ENCODE data around the gene ZNF558.
"Not testable (repeated sequence)": the region's sequence is repeated elsewhere in the genome, so short reads cannot be mapped to it uniquely, and the experiment has no call there.

The ZNF558 gene

DNA sequence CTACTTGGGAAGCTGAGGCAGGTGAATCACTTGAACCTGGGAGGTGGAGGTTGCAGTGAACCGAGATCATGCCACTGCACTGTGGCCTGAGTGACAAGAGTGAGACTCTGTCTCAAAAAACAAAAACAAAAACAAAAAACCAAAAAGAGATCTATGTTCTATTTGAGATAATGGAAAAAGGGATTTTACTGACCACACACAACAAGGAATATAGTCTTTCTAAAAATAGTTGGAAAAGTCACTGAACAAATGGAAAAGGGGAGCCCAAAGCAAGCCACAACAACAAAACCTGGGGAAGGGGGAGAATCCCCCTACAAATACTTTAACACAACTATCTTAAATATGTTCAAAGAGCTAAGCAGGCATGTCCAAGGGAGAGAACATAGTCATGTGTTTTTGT is 37.3 kb downstream of the ZNF558 start:
- no peak for DNase-seq

DNA sequence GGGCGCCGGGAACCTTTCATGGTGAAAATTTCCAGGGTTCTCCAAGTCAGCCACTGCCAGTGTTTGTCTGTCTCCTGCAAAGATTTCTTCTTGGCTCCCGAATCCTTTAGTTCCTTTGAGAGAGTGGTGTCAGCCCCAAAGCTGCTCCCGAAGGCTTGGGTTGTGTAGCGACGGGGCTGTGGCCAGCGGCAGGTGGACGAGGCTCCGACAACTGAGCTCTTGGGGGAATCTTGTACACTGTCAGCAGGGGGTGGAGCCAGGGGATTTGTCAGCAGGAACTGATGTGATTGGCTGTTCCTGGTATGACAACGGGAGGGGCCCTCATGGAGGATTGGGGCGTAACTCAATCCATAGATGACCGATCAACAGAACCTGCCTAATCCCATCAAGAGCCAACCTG is 58.5 kb downstream of the ZNF558 start:
- DNase-seq: not testable (repeated sequence)

DNA sequence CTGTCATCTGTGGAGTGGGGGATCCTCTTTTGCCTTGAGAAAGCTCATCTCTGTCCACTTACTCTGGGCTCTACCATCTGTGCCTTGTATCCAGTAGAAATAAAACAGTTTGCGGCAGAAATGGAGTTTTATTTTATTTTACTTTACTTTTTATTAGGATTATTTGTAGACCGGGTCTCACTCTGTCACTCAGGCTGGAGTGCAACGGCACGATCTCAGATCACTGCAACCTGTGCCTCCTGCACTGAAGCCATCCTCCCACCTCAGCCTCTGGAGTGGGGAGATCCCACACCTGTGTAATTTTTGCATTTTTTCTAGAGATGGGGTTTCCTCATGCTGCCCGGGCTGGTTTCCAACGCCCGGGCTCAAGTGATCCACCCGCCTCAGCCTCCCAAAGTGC is 62.8 kb downstream of the ZNF558 start:
- not testable (repeated sequence) for DNase-seq

DNA sequence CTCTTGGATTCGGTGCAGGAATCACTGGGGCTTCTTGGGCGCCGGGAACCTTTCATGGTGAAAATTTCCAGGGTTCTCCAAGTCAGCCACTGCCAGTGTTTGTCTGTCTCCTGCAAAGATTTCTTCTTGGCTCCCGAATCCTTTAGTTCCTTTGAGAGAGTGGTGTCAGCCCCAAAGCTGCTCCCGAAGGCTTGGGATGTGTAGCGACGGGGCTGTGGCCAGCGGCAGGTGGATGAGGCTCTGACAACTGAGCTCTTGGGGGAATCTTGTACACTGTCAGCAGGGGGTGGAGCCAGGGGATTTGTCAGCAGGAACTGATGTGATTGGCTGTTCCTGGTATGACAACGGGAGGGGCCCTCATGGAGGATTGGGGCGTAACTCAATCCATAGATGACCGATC is 64.8 kb downstream of the ZNF558 start:
- DNase-seq: not testable (repeated sequence)

All from stimulated activated naive CD4-positive, alpha-beta T cell (primary cell).